AG09319 (cell line): ENCODE measurements around the gene CCDC187.
"Not testable (repeated sequence)": the region's sequence is repeated elsewhere in the genome, so short reads cannot be mapped to it uniquely, and the experiment has no call there.

Source experiments
- DNase-seq: peaks from one replicate; pipeline ENCODE4 v3.0.0-alpha.2; 2010; ENCODE audit warnings: low read depth; ENCODE audit errors: extremely low read depth
- CTCF ChIP-seq: IDR thresholded peaks from 2 replicates; pipeline ENCODE4 v1.5.1; 2011; ENCODE audit warnings: low read depth, mild to moderate bottlenecking, inconsistent platforms, low read length, moderate library complexity

CCDC187 gene

DNA sequence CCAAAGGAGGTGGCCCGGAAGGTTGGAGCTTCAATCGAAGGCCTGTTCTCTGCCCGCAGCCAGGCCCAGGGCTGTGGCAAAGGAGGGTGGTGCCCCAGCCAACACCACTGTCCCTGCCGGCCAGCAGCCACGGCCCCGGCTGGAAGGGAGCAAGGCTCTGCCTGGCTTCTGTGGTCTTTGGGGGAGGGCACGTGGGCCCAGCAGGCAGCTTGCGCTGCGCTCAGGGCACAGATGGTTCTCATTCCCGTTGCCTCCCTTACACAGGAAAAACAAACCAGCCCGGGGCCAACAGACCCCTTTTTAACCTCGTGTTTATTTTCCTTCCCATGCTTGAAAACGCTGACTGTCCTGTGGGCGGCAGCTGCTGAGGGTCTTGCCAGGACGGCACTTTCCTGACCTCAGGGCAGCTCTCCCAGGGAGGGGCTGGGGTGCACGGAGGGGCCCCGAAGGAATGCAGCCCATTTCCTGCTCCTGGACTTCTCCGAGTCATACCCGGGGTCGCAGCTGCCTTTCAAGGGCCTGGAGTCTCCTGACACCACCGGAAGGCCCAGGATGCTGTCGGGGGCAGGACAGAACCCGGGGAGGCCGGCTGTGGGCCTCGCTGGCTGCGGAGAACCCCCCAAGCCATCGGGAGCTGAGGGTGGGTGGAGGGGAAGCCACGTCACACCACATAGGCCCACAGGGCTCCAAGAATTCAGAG lies 22.3 kb upstream of the CCDC187 start:
- no peak for TF ChIP-seq CTCF
- peak; percentile 87 for DNase-seq

- no peak for TF ChIP-seq CTCF
These were observed 21.5 kb upstream of the CCDC187 start for GRCh38 chr9:136325358-136325757.

GRCh38 chr9:136324501-136325300 lies 20.8 kb upstream of the CCDC187 start:
- DNase-seq, result no peak
- no peak; the same call in 1 of the 2 replicates for TF ChIP-seq CTCF

More at GRCh38 chr9:136325358-136325757, 21.5 kb upstream of the CCDC187 start:
- no peak for DNase-seq

DNA sequence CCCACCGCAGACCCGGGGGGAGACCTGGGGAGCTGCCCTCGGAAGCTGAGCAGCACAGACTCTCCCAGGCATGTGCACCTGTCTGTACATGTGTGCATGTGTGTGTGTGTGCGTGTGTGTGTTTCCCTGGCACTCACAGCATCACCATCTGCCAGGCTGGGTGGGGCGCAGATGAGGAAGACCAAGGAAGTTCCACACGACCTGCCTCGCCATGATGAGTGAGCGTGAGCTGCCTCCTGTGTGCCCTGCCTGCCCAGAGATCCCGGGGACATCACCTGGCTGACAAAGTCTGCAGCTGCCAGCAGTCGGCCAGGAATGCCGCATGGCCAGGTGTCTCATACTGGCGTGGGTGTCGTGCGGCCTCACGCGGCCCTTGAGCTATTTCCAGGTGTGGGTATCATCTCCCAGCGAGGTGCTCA lies 19.5 kb upstream of the CCDC187 start:
- no peak for TF ChIP-seq CTCF
- DNase-seq, result no peak

- no peak for DNase-seq
- no peak for TF ChIP-seq CTCF
These were observed 18.9 kb upstream of the CCDC187 start for GRCh38 chr9:136322756-136323330.

DNA sequence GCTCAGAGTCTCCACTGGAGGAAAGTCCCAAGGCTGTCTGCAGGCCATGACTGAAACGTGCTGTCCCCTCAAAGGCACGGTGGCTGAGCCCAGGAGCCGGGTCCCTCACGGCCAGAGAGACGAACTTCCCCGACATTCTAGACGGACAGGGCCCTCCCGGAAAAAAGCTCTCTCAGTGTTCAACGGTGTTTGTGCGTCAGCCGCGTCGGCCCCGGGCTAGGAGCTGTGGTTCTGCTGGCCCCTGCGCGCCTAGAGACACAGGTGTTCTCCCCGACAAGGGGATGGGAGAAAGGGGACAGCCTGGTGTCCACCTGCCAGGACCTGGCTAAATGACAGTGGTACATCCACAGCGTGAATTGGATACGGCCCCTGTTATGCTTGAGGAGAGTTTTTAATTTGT lies 17.7 kb upstream of the CCDC187 start:
- TF ChIP-seq CTCF, result no peak
- no peak for DNase-seq

- DNase-seq, result not testable (repeated sequence)
These were observed 17.1 kb upstream of the CCDC187 start for GRCh38 chr9:136320972-136321371.

DNA sequence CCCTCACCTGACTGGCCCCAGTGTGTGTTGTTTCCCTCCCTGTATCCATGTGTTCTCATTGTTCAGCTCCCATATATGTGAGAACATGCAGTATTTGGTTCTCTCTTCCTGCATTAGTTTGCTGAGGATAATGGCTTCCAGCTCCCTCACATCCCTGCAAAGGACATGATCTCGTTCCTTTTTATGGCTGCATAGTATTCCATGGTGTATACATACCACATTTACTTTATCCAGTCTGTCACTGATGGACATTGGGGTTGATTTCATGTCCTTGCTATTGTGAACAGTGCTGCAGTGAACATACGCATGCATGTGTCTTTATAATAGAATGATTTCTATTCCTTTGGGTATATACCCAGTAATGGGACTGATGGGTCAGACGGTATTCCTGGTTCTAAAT lies 16.1 kb upstream of the CCDC187 start:
- not testable (repeated sequence) for DNase-seq

DNA sequence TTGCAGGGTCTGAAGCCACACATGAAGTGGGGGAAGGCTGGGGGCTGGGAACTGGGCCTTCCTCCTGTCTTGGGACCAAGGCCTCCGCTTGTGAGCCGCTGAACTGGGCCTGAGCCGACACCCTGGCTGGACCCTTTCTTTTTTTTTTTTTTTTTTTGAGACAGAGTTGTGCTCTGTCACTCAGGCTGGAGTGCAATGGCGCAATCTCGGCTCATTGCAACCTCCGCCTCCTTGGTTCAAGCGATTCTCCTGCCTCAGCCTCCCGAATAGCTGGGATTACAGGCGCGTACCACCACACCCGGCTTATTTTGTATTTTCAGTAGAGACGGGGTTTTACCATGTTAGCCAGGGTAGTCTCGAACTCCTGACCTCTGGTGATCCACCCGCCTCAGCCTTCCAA lies 15.3 kb upstream of the CCDC187 start:
- DNase-seq, result not testable (repeated sequence)
